ENCODE data around the gene ALKBH4.

ALKBH4 gene

GRCh38 chr7:102433219-102434038, 31.2 kb downstream of the ALKBH4 start, which contains the start of gene ORAI2:
Gene ORAI2 (plus strand): TSS chr7:102433575. CDS start chr7:102438957, 5,382 bp downstream.
- peak; percentile 99 for FAIRE-seq
- TF ChIP-seq SPI1 (IDR thresholded peaks at IDR 0.05; ENCODE audit: low read depth, low read length), result no peak
- no peak for TF ChIP-seq TAF1 (IDR thresholded peaks at IDR 0.05; ENCODE audit: low read depth, low read length)
- TF ChIP-seq POU2F2 (IDR thresholded peaks at IDR 0.05; ENCODE audit: low read depth, low read length), result no peak
- TF ChIP-seq POLR2A (IDR thresholded peaks at IDR 0.05; ENCODE audit: low read depth, low read length), result peak; percentile 49; the same call in 1 of the 2 replicates
- no peak for TF ChIP-seq POLR2AphosphoS5 (IDR thresholded peaks at IDR 0.05; ENCODE audit: low read depth, low read length)
- DNase-seq (ENCODE audit: insufficient read length, low spot score), result peak; percentile 83

GRCh38 chr7:102432442-102433218, 32.0 kb downstream of the ALKBH4 start:
- peak; percentile 61 for FAIRE-seq
- DNase-seq (ENCODE audit: insufficient read length, low spot score), result no peak
- no peak for TF ChIP-seq POLR2AphosphoS5 (IDR thresholded peaks at IDR 0.05; ENCODE audit: low read depth, low read length)
- TF ChIP-seq SPI1 (IDR thresholded peaks at IDR 0.05; ENCODE audit: low read depth, low read length), result no peak
- TF ChIP-seq POU2F2 (IDR thresholded peaks at IDR 0.05; ENCODE audit: low read depth, low read length), result no peak
- no peak for TF ChIP-seq TAF1 (IDR thresholded peaks at IDR 0.05; ENCODE audit: low read depth, low read length)
- no peak for TF ChIP-seq POLR2A (IDR thresholded peaks at IDR 0.05; ENCODE audit: low read depth, low read length)
- no peak for TF ChIP-seq PAX5 (IDR thresholded peaks at IDR 0.05; ENCODE audit: insufficient read depth, low read length, severe bottlenecking)

- FAIRE-seq (peak; percentile 99), DNase-seq (ENCODE audit: insufficient read length, low spot score) (no peak)
- TF ChIP-seq POLR2AphosphoS5 (IDR thresholded peaks at IDR 0.05; ENCODE audit: low read depth, low read length) (no peak), PAX5 (IDR thresholded peaks at IDR 0.05; ENCODE audit: insufficient read depth, low read length, severe bottlenecking) (no peak), POLR2A (IDR thresholded peaks at IDR 0.05; ENCODE audit: low read depth, low read length) (peak; percentile 67; the same call in 1 of the 2 replicates), SPI1 (IDR thresholded peaks at IDR 0.05; ENCODE audit: low read depth, low read length) (peak; percentile 81), TAF1 (IDR thresholded peaks at IDR 0.05; ENCODE audit: low read depth, low read length) (peak; percentile 48; the same call in 1 of the 2 replicates), POU2F2 (IDR thresholded peaks at IDR 0.05; ENCODE audit: low read depth, low read length) (peak; percentile 90)
These were observed 32.9 kb downstream of the ALKBH4 start for GRCh38 chr7:102431617-102432298.

- TF ChIP-seq SPI1 (IDR thresholded peaks at IDR 0.05; ENCODE audit: low read depth, low read length) (no peak), POU2F2 (IDR thresholded peaks at IDR 0.05; ENCODE audit: low read depth, low read length) (no peak), POLR2A (IDR thresholded peaks at IDR 0.05; ENCODE audit: low read depth, low read length) (no peak), PAX5 (IDR thresholded peaks at IDR 0.05; ENCODE audit: insufficient read depth, low read length, severe bottlenecking) (no peak), POLR2AphosphoS5 (IDR thresholded peaks at IDR 0.05; ENCODE audit: low read depth, low read length) (no peak), TAF1 (IDR thresholded peaks at IDR 0.05; ENCODE audit: low read depth, low read length) (no peak)
- FAIRE-seq (peak; percentile 26), DNase-seq (ENCODE audit: insufficient read length, low spot score) (no peak)
These were observed 35.3 kb downstream of the ALKBH4 start for GRCh38 chr7:102429141-102429899.

GRCh38 chr7:102427019-102427405, 37.7 kb downstream of the ALKBH4 start:
- TF ChIP-seq POLR2AphosphoS5 (IDR thresholded peaks at IDR 0.05; ENCODE audit: low read depth, low read length), result no peak
- no peak for TF ChIP-seq TAF1 (IDR thresholded peaks at IDR 0.05; ENCODE audit: low read depth, low read length)
- TF ChIP-seq SPI1 (IDR thresholded peaks at IDR 0.05; ENCODE audit: low read depth, low read length), result no peak
- TF ChIP-seq PAX5 (IDR thresholded peaks at IDR 0.05; ENCODE audit: insufficient read depth, low read length, severe bottlenecking), result no peak
- no peak for TF ChIP-seq POLR2A (IDR thresholded peaks at IDR 0.05; ENCODE audit: low read depth, low read length)
- TF ChIP-seq POU2F2 (IDR thresholded peaks at IDR 0.05; ENCODE audit: low read depth, low read length), result no peak
- FAIRE-seq (no peak), DNase-seq (ENCODE audit: insufficient read length, low spot score) (no peak)

GRCh38 chr7:102426268-102427018, 38.2 kb downstream of the ALKBH4 start:
- DNase-seq (ENCODE audit: insufficient read length, low spot score) (no peak), FAIRE-seq (peak; percentile 96)
- peak; percentile 66; the same call in 1 of the 2 replicates for TF ChIP-seq POU2F2 (IDR thresholded peaks at IDR 0.05; ENCODE audit: low read depth, low read length)
- no peak; the same call in 1 of the 2 replicates for TF ChIP-seq POLR2A (IDR thresholded peaks at IDR 0.05; ENCODE audit: low read depth, low read length)
- 0 out of 2 replicates have a peak, but pooled peaks have one; percentile 11 for TF ChIP-seq SPI1 (IDR thresholded peaks at IDR 0.05; ENCODE audit: low read depth, low read length)
- no peak for TF ChIP-seq PAX5 (IDR thresholded peaks at IDR 0.05; ENCODE audit: insufficient read depth, low read length, severe bottlenecking)
- peak; percentile 35; the same call in 1 of the 2 replicates for TF ChIP-seq TAF1 (IDR thresholded peaks at IDR 0.05; ENCODE audit: low read depth, low read length)
- TF ChIP-seq POLR2AphosphoS5 (IDR thresholded peaks at IDR 0.05; ENCODE audit: low read depth, low read length), result 0 out of 2 replicates have a peak, but pooled peaks have one; percentile 41

- DNase-seq (ENCODE audit: insufficient read length, low spot score), result peak; percentile 72
- TF ChIP-seq POU2F2 (IDR thresholded peaks at IDR 0.05; ENCODE audit: low read depth, low read length), result peak; percentile 60; the same call in 1 of the 2 replicates
- TF ChIP-seq SPI1 (IDR thresholded peaks at IDR 0.05; ENCODE audit: low read depth, low read length), result peak; percentile 63
- peak; percentile 92 for TF ChIP-seq TAF1 (IDR thresholded peaks at IDR 0.05; ENCODE audit: low read depth, low read length)
- peak; percentile 74 for TF ChIP-seq PAX5 (IDR thresholded peaks at IDR 0.05; ENCODE audit: insufficient read depth, low read length, severe bottlenecking)
- peak; percentile 89 for TF ChIP-seq POLR2A (IDR thresholded peaks at IDR 0.05; ENCODE audit: low read depth, low read length)
- TF ChIP-seq POLR2AphosphoS5 (IDR thresholded peaks at IDR 0.05; ENCODE audit: low read depth, low read length), result peak; percentile 85
- peak; percentile 98 for FAIRE-seq
These were observed 38.9 kb downstream of the ALKBH4 start for GRCh38 chr7:102425639-102426267.
